GM23248 (cell line): ENCODE measurements around the gene GALM. TPM values are rescaled to one million over a fixed set of nuclear protein-coding genes. Genes with fewer than 3 reads are reported as not detected.
"Not testable (repeated sequence)": the region's sequence is repeated elsewhere in the genome, so short reads cannot be mapped to it uniquely, and the experiment has no call there.

ENCODE experiments used
- DNase-seq: peaks from one replicate; pipeline ENCODE4 v3.0.0-alpha.2; 2015
- H2AFZ ChIP-seq: fragments of 200-600 bp; sonication (generic); 2 replicates; pipeline ENCODE4 v1.6.1; 2016; ENCODE audit warnings: antibody characterized with exemption
- H3F3A ChIP-seq: fragments of 200-600 bp; sonication (generic); 2 replicates; pipeline ENCODE4 v1.6.1; 2016; ENCODE audit warnings: mild to moderate bottlenecking, antibody characterized with exemption, mixed run types; ENCODE audit not compliant: insufficient read depth
- H3K27ac ChIP-seq: fragments of 200-600 bp; sonication (generic); 2 replicates; pipeline ENCODE4 v1.5.1; 2016; ENCODE audit warnings: mild to moderate bottlenecking
- H3K27me3 ChIP-seq: fragments of 200-600 bp; sonication (generic); replicated peaks from 2 replicates; pipeline ENCODE4 v1.6.1; 2016; ENCODE audit warnings: mild to moderate bottlenecking; ENCODE audit not compliant: insufficient read depth
- H3K36me3 ChIP-seq: fragments of 200-600 bp; sonication (generic); 2 replicates; pipeline ENCODE4 v1.6.1; 2016; ENCODE audit warnings: low read depth, mild to moderate bottlenecking
- H3K4me1 ChIP-seq: fragments of 200-600 bp; sonication (generic); 2 replicates; pipeline ENCODE4 v1.6.1; 2016; ENCODE audit warnings: mild to moderate bottlenecking; ENCODE audit not compliant: insufficient read depth
- H3K4me2 ChIP-seq: fragments of 200-600 bp; sonication (generic); one replicate; pipeline ENCODE4 v1.6.1; 2016; ENCODE audit warnings: mild to moderate bottlenecking; ENCODE audit not compliant: unreplicated experiment
- H3K4me3 ChIP-seq: fragments of 200-600 bp; sonication (generic); 2 replicates; pipeline ENCODE4 v1.5.1; 2016; ENCODE audit warnings: mild to moderate bottlenecking
- H3K79me2 ChIP-seq: fragments of 200-600 bp; sonication (generic); 2 replicates; pipeline ENCODE4 v1.6.1; 2016; ENCODE audit warnings: mild to moderate bottlenecking; ENCODE audit not compliant: insufficient read depth
- H3K9ac ChIP-seq: fragments of 200-600 bp; sonication (generic); 2 replicates; pipeline ENCODE4 v1.6.1; 2016; ENCODE audit warnings: mild to moderate bottlenecking
- H3K9me2 ChIP-seq: fragments of 200-600 bp; sonication (generic); 2 replicates; pipeline ENCODE4 v1.6.1; 2016; ENCODE audit warnings: mixed run types, mild to moderate bottlenecking, moderate library complexity; ENCODE audit not compliant: insufficient read depth
- H3K9me3 ChIP-seq: fragments of 200-600 bp; sonication (generic); one replicate; pipeline ENCODE4 v1.6.1; 2017; ENCODE audit warnings: low read depth
- H4K20me1 ChIP-seq: fragments of 200-600 bp; sonication (generic); 2 replicates; pipeline ENCODE4 v1.6.0; 2016; ENCODE audit not compliant: insufficient read depth
- EZH2 ChIP-seq: fragments of 200-600 bp; sonication (generic); IDR thresholded peaks from 2 replicates; pipeline ENCODE4 v1.6.1; 2018; ENCODE audit warnings: antibody characterized with exemption, mild to moderate bottlenecking; ENCODE audit not compliant: insufficient read depth, poor library complexity, severe bottlenecking
- EZH2phosphoT487 ChIP-seq: fragments of 200-600 bp; sonication (generic); IDR thresholded peaks from 2 replicates; pipeline ENCODE4 v1.6.1; 2018; ENCODE audit warnings: antibody characterized with exemption, moderate library complexity, mild to moderate bottlenecking, low read depth; ENCODE audit not compliant: insufficient read depth
- WGBS, 2 experiments: methylation state at CpG; one replicate each; pipeline ENCODE4 v1.1.6; 2015 to 2017; ENCODE audit warnings: low lambda C conversion rate in 2 of 2, low coverage in 1 of 2; ENCODE audit errors: missing lambda C conversion rate in 2 of 2; 5-methylcytosine and 5-hydroxymethylcytosine counted together
- in situ Hi-C: fragments of 300-500 bp; cut with MboI; formaldehyde crosslinking; loops from 2 replicates; pipeline ENCODE4 v1.15.0; 2020
- polyA plus RNA-seq: library from polyadenylated mRNA; unstranded; fragments of >200 nt; fragmentation: Nextera tagmentation; extraction: Ambion mirVana; gene quantifications from 2 replicates; pipeline ENCODE4 v1.2.1, GENCODE V29; 2016
- total RNA-seq: library from RNA; depleted of rRNA; stranded (reverse); fragments of >200 nt; shearing (Covaris generic); gene quantifications from 2 replicates; pipeline ENCODE4 v1.2.3, GENCODE V29; 2014

GALM gene
- total and polyA plus RNA-seq, 2 experiments from 2014 or later = 7.6 to 10.8 TPM

- H3K4me1 ChIP-seq = peaks cover 9% of the 10 kb centered on the region
- TF ChIP-seq EZH2phosphoT487 = no peak
- TF ChIP-seq EZH2 = no peak
- peak within 1 kb of the TSS; percentile 97 for H3K9ac ChIP-seq
- H3K9me2 ChIP-seq = no peaks in the 10 kb centered on the region
- peak within 1 kb of the TSS; percentile 86 for H3K4me3 ChIP-seq
- H4K20me1 ChIP-seq = peaks cover 9% of the 10 kb centered on the region; the same call in 1 of the 2 replicates
- peaks cover 49% of the 10 kb centered on the region for H3K79me2 ChIP-seq
- no peaks in the 10 kb centered on the region for H3K9me3 ChIP-seq
- no peaks in the 10 kb centered on the region for H3K27me3 ChIP-seq
- H3K4me2 ChIP-seq = peak within 1 kb of the TSS; percentile 96
- in situ Hi-C loops = no loop called here
- H3F3A ChIP-seq = peaks cover 29% of the 10 kb centered on the region
- peak within 1 kb of the TSS; percentile 99 for H2AFZ ChIP-seq
- peak; percentile 99 for DNase-seq
- H3K36me3 ChIP-seq = peaks cover 34% of the 10 kb centered on the region
- H3K27ac ChIP-seq = peak within 1 kb of the TSS; percentile 93
- WGBS, 2 experiments = 1% methylated on average over 54 to 68 of the region's 68 CpGs
Observed at GRCh38 chr2:38750891-38751595, 85.1 kb downstream of the GALM start, which contains the start of gene SRSF7. SRSF7 (minus strand) TSS chr2:38751361; CDS start chr2:38751256, 105 bp downstream.

GRCh38 chr2:38751596-38752410 is 85.9 kb downstream of the GALM start:
- Histone ChIP-seq H3K9me3 (no peaks in the 10 kb centered on the region), H3K27me3 (no peaks in the 10 kb centered on the region), H3F3A (peaks cover 21% of the 10 kb centered on the region), H3K9me2 (no peaks in the 10 kb centered on the region), H2AFZ (peak overlapping the region; percentile 99), H4K20me1 (peaks cover 9% of the 10 kb centered on the region; the same call in 1 of the 2 replicates), H3K36me3 (peaks cover 27% of the 10 kb centered on the region), H3K4me3 (peak overlapping the region; percentile 86), H3K79me2 (peaks cover 42% of the 10 kb centered on the region), H3K9ac (peak overlapping the region; percentile 97), H3K4me2 (peak overlapping the region; percentile 96), H3K4me1 (peaks cover 9% of the 10 kb centered on the region), H3K27ac (peak overlapping the region; percentile 93)
- WGBS, 2 experiments = 20 to 22% methylated on average over 17 to 18 of the region's 18 CpGs
- TF ChIP-seq EZH2 = no peak
- no peak for TF ChIP-seq EZH2phosphoT487
- in situ Hi-C loops = no loop called here
- peak; percentile 68 for DNase-seq

GRCh38 chr2:38754049-38754448 is 88.1 kb downstream of the GALM start:
- no peaks in the 10 kb centered on the region; the same call in 1 of the 2 replicates for H3F3A ChIP-seq
- H3K27me3 ChIP-seq = no peaks in the 10 kb centered on the region
- in situ Hi-C loops = no loop called here
- peaks cover 4% of the 10 kb centered on the region for H3K36me3 ChIP-seq
- H3K4me3 ChIP-seq = 0 out of 2 replicates have a peak overlapping the region, but pooled peaks have one; percentile 44
- peak overlapping the region; percentile 74 for H2AFZ ChIP-seq
- peaks cover 19% of the 10 kb centered on the region for H3K79me2 ChIP-seq
- TF ChIP-seq EZH2phosphoT487 (no peak), EZH2 (no peak)
- DNase-seq = no peak
- H4K20me1 ChIP-seq = peaks cover 9% of the 10 kb centered on the region; the same call in 1 of the 2 replicates
- peaks cover 9% of the 10 kb centered on the region for H3K4me1 ChIP-seq
- no peak overlapping the region for H3K27ac ChIP-seq
- peak overlapping the region; percentile 59 for H3K9ac ChIP-seq
- H3K4me2 ChIP-seq = peak overlapping the region; percentile 54
- no peaks in the 10 kb centered on the region for H3K9me2 ChIP-seq
- no peaks in the 10 kb centered on the region for H3K9me3 ChIP-seq

- peaks cover 15% of the 10 kb centered on the region for H3K79me2 ChIP-seq
- in situ Hi-C loops = no loop called here
- DNase-seq = no peak
Observed at GRCh38 chr2:38754506-38754905, 88.6 kb downstream of the GALM start.

GRCh38 chr2:38755891-38756290 is 90.0 kb downstream of the GALM start:
- H4K20me1 ChIP-seq, H3K36me3 ChIP-seq, H3K27ac ChIP-seq, H3K4me2 ChIP-seq, H3K4me1 ChIP-seq, DNase-seq, H3K9ac ChIP-seq, H2AFZ ChIP-seq, H3K27me3 ChIP-seq, H3K9me3 ChIP-seq, H3K9me2 ChIP-seq, H3K4me3 ChIP-seq, in situ Hi-C loops, H3F3A ChIP-seq, H3K79me2 ChIP-seq: not testable (repeated sequence)
- 86 to 96% methylated on average over 1 to 31 of the region's 31 CpGs for WGBS, 2 experiments

More at GRCh38 chr2:38754506-38754905, 88.6 kb downstream of the GALM start:
- WGBS, 2 experiments = 48 to 52% methylated on average over 3 of the region's 3 CpGs
- no peaks in the 10 kb centered on the region for H3K9me3 ChIP-seq
- peak overlapping the region; percentile 59 for H3K9ac ChIP-seq
- H3K9me2 ChIP-seq = no peaks in the 10 kb centered on the region
- H3K4me2 ChIP-seq = peak overlapping the region; percentile 54
- H2AFZ ChIP-seq = peak overlapping the region; percentile 74
- peak overlapping the region; percentile 44; the same call in 1 of the 2 replicates for H3K4me3 ChIP-seq
- H3K27me3 ChIP-seq = no peaks in the 10 kb centered on the region
- H3K27ac ChIP-seq = no peak overlapping the region
- H3K4me1 ChIP-seq = peaks cover 5% of the 10 kb centered on the region
- peaks cover 7% of the 10 kb centered on the region; the same call in 1 of the 2 replicates for H4K20me1 ChIP-seq
- no peaks in the 10 kb centered on the region; the same call in 1 of the 2 replicates for H3F3A ChIP-seq
- no peaks in the 10 kb centered on the region for H3K36me3 ChIP-seq
- TF ChIP-seq EZH2phosphoT487 (no peak), EZH2 (no peak)
